ENCODE data around the gene AFF2.

GRCh38 chrX:148501386-148502066 lies 1.1 kb downstream of the AFF2 start:
- TF ChIP-seq, protein P1, sequence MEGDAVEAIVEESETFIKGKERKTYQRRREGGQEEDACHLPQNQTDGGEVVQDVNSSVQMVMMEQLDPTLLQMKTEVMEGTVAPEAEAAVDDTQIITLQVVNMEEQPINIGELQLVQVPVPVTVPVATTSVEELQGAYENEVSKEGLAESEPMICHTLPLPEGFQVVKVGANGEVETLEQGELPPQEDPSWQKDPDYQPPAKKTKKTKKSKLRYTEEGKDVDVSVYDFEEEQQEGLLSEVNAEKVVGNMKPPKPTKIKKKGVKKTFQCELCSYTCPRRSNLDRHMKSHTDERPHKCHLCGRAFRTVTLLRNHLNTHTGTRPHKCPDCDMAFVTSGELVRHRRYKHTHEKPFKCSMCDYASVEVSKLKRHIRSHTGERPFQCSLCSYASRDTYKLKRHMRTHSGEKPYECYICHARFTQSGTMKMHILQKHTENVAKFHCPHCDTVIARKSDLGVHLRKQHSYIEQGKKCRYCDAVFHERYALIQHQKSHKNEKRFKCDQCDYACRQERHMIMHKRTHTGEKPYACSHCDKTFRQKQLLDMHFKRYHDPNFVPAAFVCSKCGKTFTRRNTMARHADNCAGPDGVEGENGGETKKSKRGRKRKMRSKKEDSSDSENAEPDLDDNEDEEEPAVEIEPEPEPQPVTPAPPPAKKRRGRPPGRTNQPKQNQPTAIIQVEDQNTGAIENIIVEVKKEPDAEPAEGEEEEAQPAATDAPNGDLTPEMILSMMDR (IDR thresholded peaks at IDR 0.05 in 8 of 11, conservative IDR thresholded peaks at IDR 0.05 in 3 of 11), result no peak
- TF ChIP-seq POLR2A (IDR thresholded peaks at IDR 0.05), result no peak
- no peak for TF ChIP-seq POLR2AphosphoS5 (IDR thresholded peaks at IDR 0.05)
